Parathyroid adenoma (tissue), 2 donors: ENCODE measurements around the gene AGK.

ENCODE experiments used
- H2AFZ ChIP-seq: fragments of 300-600 bp; sonication (generic); one replicate; pipeline ENCODE4 v1.7.0; 2017; ENCODE audit warnings: antibody characterized with exemption, mild to moderate bottlenecking
- H3K27ac ChIP-seq: fragments of 300-600 bp; sonication (generic); one replicate; pipeline ENCODE4 v1.7.0; 2017
- H3K27me3 ChIP-seq: fragments of 300-600 bp; sonication (generic); one replicate; pipeline ENCODE4 v1.7.0; 2017; ENCODE audit warnings: low read length; ENCODE audit not compliant: control insufficient read depth, insufficient read depth
- H3K36me3 ChIP-seq: fragments of 300-600 bp; sonication (generic); one replicate; pipeline ENCODE4 v1.7.0; 2017; ENCODE audit warnings: low read length; ENCODE audit not compliant: control insufficient read depth, insufficient read depth
- H3K4me1 ChIP-seq: fragments of 300-600 bp; sonication (generic); one replicate; pipeline ENCODE4 v1.7.0; 2017; ENCODE audit warnings: control low read depth
- H3K4me2 ChIP-seq: fragments of 300-600 bp; sonication (generic); one replicate; pipeline ENCODE4 v1.7.0; 2017; ENCODE audit warnings: low read length
- H3K4me3 ChIP-seq: fragments of 300-600 bp; sonication (generic); one replicate; pipeline ENCODE4 v1.7.0; 2017; ENCODE audit warnings: low read depth, low read length
- H3K79me2 ChIP-seq: fragments of 300-600 bp; sonication (generic); one replicate; pipeline ENCODE4 v1.7.0; 2017; ENCODE audit warnings: control low read depth
- H3K9ac ChIP-seq: fragments of 300-600 bp; sonication (generic); one replicate; pipeline ENCODE4 v1.7.0; 2017; ENCODE audit warnings: mild to moderate bottlenecking
- H3K9me3 ChIP-seq: fragments of 300-600 bp; sonication (generic); one replicate; pipeline ENCODE4 v1.7.0; 2017; ENCODE audit warnings: low read length; ENCODE audit not compliant: control insufficient read depth
- TF ChIP-seq, protein P1 (sequence below): fragments of 300-600 bp; sonication (generic); IDR thresholded peaks from one replicate; pipeline ENCODE4 v1.7.0; 2017; ENCODE audit warnings: antibody characterized with exemption, mild to moderate bottlenecking
- donor health status: primary hyperparathyroidism.

The AGK gene

DNA sequence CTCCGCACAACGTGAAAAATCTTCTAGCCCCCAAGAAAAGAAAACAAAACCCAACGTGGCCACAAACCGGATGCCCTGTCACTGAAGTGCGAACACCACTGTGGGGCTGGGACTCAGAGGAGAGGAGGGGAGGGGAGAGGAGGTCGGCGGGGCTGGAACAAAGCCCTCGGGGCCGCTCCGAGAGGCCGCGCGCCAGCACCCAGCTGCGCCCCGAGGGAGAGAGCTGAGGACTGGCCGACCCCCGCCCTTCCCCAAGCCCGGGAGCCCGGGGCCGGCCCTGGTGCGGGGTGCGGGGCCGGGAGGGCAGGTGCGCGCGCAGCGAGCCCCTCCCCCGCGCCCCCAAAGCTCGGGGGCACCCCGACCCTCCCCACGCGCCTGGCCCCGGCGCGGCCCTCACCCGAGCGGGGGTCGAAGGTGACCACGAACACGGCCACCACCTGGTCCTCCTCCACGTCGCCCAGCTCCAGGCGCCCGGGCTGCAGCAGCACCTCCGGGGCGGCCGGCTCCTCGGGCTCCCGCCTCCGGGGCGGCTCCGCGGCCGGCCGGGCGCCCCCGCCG is 150.4 kb downstream of the AGK start:
- no peak overlapping the region for H3K9ac ChIP-seq
- H3K4me3 ChIP-seq: peak overlapping the region; percentile 50
- H3K27ac ChIP-seq: peak overlapping the region; percentile 63
- H3K36me3 ChIP-seq: no peaks in the 10 kb centered on the region
- H3K27me3 ChIP-seq: no peaks in the 10 kb centered on the region
- TF ChIP-seq, protein P1, sequence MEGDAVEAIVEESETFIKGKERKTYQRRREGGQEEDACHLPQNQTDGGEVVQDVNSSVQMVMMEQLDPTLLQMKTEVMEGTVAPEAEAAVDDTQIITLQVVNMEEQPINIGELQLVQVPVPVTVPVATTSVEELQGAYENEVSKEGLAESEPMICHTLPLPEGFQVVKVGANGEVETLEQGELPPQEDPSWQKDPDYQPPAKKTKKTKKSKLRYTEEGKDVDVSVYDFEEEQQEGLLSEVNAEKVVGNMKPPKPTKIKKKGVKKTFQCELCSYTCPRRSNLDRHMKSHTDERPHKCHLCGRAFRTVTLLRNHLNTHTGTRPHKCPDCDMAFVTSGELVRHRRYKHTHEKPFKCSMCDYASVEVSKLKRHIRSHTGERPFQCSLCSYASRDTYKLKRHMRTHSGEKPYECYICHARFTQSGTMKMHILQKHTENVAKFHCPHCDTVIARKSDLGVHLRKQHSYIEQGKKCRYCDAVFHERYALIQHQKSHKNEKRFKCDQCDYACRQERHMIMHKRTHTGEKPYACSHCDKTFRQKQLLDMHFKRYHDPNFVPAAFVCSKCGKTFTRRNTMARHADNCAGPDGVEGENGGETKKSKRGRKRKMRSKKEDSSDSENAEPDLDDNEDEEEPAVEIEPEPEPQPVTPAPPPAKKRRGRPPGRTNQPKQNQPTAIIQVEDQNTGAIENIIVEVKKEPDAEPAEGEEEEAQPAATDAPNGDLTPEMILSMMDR: no peak
- peak overlapping the region; percentile 65 for H3K4me2 ChIP-seq
- H3K9me3 ChIP-seq: no peaks in the 10 kb centered on the region
- H2AFZ ChIP-seq: peak overlapping the region; percentile 77
- H3K4me1 ChIP-seq: peaks cover 24% of the 10 kb centered on the region
- peaks cover 10% of the 10 kb centered on the region for H3K79me2 ChIP-seq

DNA sequence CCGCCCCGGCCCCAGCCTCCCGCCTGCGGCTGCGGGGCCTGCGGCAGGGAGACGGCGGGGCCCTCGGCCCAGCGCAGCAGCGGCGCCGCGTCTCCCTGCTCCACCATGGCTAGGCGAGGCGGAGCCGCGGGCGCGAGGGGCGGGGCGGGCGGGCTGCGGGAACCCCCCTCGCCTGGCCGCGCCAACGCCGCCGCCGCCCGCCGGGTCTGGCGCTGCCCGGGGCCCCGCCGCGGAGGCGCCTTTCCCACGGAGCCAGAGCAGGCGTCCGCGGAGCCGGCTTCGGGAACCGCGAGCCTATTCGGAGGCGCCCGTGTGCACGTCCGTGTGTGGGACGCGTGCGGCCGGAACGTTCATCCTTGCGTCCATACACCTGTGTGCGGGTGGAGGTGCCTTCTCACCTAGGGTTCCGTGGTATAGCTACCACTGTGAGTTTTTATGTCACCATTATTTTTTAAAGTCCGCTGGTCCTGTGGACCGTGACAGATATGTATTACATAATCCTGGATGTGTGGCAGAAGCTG is 150.9 kb downstream of the AGK start, which contains the start of gene DENND11:
TSS of gene DENND11 (minus strand) at position 120 of the 521 bp plus-strand sequence. CDS start at position 107, 13 bp downstream.
- peak within 1 kb of the TSS; percentile 70 for H3K4me2 ChIP-seq
- TF ChIP-seq, protein P1: no peak
- H3K4me3 ChIP-seq: peak within 1 kb of the TSS; percentile 59
- peak within 1 kb of the TSS; percentile 75 for H3K27ac ChIP-seq
- H3K27me3 ChIP-seq: no peaks in the 10 kb centered on the region
- H3K9ac ChIP-seq: no peak within 1 kb of the TSS
- H3K36me3 ChIP-seq: no peaks in the 10 kb centered on the region
- peaks cover 22% of the 10 kb centered on the region for H3K4me1 ChIP-seq
- H3K79me2 ChIP-seq: peaks cover 10% of the 10 kb centered on the region
- H2AFZ ChIP-seq: peak within 1 kb of the TSS; percentile 89
- no peaks in the 10 kb centered on the region for H3K9me3 ChIP-seq

DNA sequence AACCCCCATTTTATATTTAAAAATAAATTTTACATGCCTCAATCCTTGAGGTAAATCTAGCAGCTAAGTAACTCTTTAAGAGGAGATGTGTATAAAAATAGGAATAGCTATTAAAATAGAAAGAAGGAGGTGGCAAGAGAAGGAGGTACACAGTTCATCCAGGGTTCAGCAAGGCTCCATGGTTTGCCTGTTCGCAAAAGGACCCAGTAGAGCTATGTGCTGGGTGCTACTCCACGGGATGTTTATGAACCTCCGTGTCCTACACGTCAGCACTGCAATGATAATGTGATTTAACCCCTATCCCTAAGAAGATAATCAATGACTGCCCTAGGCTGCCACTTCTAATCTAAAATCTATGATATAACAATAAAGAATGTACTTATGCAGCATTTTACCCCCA is 151.7 kb downstream of the AGK start:
- Histone ChIP-seq H3K27ac (peak overlapping the region; percentile 74), H3K79me2 (peaks cover 10% of the 10 kb centered on the region), H2AFZ (peak overlapping the region; percentile 89), H3K4me2 (no peak overlapping the region), H3K36me3 (no peaks in the 10 kb centered on the region), H3K9me3 (no peaks in the 10 kb centered on the region), H3K27me3 (no peaks in the 10 kb centered on the region), H3K4me3 (no peak overlapping the region), H3K4me1 (peaks cover 22% of the 10 kb centered on the region), H3K9ac (no peak overlapping the region)
- TF ChIP-seq, protein P1: no peak

DNA sequence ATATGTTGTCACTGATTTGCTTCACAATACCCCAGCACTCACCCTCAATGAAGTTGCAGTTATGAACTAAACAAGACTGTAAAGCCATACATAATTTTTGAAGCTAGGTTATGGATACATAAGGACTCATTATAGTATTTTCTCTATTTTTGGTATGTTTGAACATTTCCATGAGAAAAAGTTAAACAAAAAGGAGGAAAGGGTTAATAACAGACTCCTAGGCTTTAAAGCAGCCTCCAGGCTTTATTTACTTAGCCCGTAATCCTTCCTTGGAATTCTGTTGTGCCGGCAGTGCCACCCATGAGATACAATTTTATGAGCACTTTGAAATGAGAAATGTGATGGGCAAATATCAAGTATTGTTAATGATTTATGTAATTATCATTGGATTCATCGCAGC is 152.9 kb downstream of the AGK start:
- Histone ChIP-seq H3K4me2 (no peak overlapping the region), H3K79me2 (peaks cover 10% of the 10 kb centered on the region), H3K9ac (no peak overlapping the region), H3K4me1 (peaks cover 22% of the 10 kb centered on the region), H3K4me3 (no peak overlapping the region), H3K36me3 (no peaks in the 10 kb centered on the region), H2AFZ (no peak overlapping the region), H3K9me3 (no peaks in the 10 kb centered on the region), H3K27me3 (no peaks in the 10 kb centered on the region), H3K27ac (no peak overlapping the region)
- TF ChIP-seq, protein P1: no peak

DNA sequence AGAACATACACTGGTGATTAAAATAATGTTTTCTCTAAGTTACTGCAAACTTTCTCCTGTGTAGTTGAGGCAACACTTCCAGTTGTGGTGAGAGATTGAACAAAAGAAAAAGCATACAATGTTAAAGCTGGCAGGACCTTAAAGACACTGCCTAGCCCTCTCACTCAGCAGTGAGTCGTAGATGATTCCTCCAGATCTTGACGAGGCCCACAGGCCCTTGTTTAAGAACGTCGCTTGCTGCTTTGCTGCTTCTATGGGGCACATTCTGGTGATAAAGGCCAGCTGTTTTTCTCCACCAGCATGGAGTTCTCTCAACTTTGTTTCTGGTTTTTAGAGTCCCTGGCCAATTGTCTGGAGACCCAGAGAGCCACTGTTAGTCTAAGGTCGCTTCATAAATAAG is 153.5 kb downstream of the AGK start:
- peaks cover 10% of the 10 kb centered on the region for H3K79me2 ChIP-seq
- no peaks in the 10 kb centered on the region for H3K9me3 ChIP-seq
- H2AFZ ChIP-seq: no peak overlapping the region
- H3K36me3 ChIP-seq: no peaks in the 10 kb centered on the region
- H3K27ac ChIP-seq: no peak overlapping the region
- no peak overlapping the region for H3K4me2 ChIP-seq
- H3K4me3 ChIP-seq: no peak overlapping the region
- H3K4me1 ChIP-seq: peaks cover 22% of the 10 kb centered on the region
- H3K9ac ChIP-seq: no peak overlapping the region
- no peaks in the 10 kb centered on the region for H3K27me3 ChIP-seq
- TF ChIP-seq, protein P1: no peak
